ENCODE results near the gene SEC16A. TPM values are rescaled to one million over a fixed set of nuclear protein-coding genes. Genes with fewer than 3 reads are reported as not detected.

SEC16A gene
- total RNA-seq, 1 experiment from 2014 or later, result 56.4 TPM

DNA sequence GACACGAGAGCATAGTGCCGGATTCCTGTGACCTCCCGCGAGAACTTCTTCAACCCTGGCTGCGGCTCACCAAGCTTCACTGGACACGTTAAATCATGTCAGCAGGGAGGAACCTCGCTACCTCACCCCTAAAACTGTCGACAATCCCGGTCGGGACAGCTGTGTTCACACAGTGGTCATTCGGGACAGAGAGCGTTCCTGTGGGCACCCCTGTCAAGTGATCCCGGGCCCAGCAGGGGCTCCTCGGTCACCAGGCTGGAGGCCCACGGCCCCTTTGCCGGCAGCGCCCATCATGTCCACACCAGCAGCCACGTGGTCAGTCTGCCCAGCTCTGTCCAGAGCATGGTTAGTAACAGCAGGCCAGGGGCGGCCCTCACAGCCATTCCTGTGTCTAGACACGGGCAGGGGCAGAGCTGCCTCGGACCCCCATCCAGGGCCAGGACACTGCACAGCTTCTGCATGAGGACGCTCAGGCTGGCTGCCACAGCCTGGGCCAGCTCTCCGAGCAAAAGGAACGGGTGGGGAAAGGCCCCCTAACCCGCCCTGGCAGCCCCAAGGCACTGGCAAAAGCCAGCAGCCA, 46.7 kb downstream of the SEC16A start:
- H2BK5ac ChIP-seq (ENCODE audit: insufficient read length, low read length), result no peak overlapping the region
- Mint-ChIP-seq H3K27me3 (ENCODE audit: low read depth) (no peaks in the 10 kb centered on the region), H3K36me3 (ENCODE audit: insufficient read depth in 1 of 3, low read depth in 3 of 3) (peaks cover 2 to 18% (median 6%) of the 10 kb centered on the region in 3 experiments; a peak in 6 of 7 replicates), H3K9me3 (no peaks in the 10 kb centered on the region), H3K4me3 (peak overlapping the region in 1 of 2 experiments; percentile 82; a peak in 1 of 5 replicates), H3K27ac (peak overlapping the region in 1 of 3 experiments; percentile 27; a peak in 1 of 7 replicates), H3K4me1 (peaks cover 15 to 16% of the 10 kb centered on the region in 2 experiments)
- no peak overlapping the region for H3K14ac ChIP-seq (ENCODE audit: insufficient read depth, low read length)
- no peak for DNase-seq
- H2BK12ac ChIP-seq (ENCODE audit: insufficient read length, low read depth, low read length), result no peak overlapping the region
- peaks cover 5% of the 10 kb centered on the region; the same call in 1 of the 2 replicates for H3K79me2 ChIP-seq (ENCODE audit: insufficient read depth, low read length)
- H3K4ac ChIP-seq (ENCODE audit: low read depth, low read length), result no peak overlapping the region
- H3K9me3 ChIP-seq (ENCODE audit: control insufficient read depth, low read depth, low read length), result no peaks in the 10 kb centered on the region
- H2BK120ac ChIP-seq (ENCODE audit: low read depth, low read length, poor library complexity, severe bottlenecking), result no peak overlapping the region
- WGBS (ENCODE audit: extremely low coverage, insufficient read length, low lambda C conversion rate), result no CpG with 5 or more reads among the region's 25 CpGs
- no peak overlapping the region for H4K91ac ChIP-seq (ENCODE audit: insufficient read length, low read depth, low read length)
- no peak overlapping the region for H3K4me2 ChIP-seq (ENCODE audit: insufficient read depth, insufficient read length, low read length)
- H3K56ac ChIP-seq (ENCODE audit: insufficient read length, low read depth, low read length), result no peak overlapping the region
- no peak overlapping the region for H4K5ac ChIP-seq (ENCODE audit: insufficient read length, low read depth, low read length)
- no peak overlapping the region for H3K23ac ChIP-seq (ENCODE audit: insufficient read length, low read depth, low read length)
- H3K9ac ChIP-seq (ENCODE audit: extremely low read depth, insufficient read length, low read length), result no peak overlapping the region
- H3K79me1 ChIP-seq (ENCODE audit: insufficient read depth, low read depth, low read length, poor library complexity, severe bottlenecking), result peaks cover 2% of the 10 kb centered on the region
- TF ChIP-seq, protein P1, sequence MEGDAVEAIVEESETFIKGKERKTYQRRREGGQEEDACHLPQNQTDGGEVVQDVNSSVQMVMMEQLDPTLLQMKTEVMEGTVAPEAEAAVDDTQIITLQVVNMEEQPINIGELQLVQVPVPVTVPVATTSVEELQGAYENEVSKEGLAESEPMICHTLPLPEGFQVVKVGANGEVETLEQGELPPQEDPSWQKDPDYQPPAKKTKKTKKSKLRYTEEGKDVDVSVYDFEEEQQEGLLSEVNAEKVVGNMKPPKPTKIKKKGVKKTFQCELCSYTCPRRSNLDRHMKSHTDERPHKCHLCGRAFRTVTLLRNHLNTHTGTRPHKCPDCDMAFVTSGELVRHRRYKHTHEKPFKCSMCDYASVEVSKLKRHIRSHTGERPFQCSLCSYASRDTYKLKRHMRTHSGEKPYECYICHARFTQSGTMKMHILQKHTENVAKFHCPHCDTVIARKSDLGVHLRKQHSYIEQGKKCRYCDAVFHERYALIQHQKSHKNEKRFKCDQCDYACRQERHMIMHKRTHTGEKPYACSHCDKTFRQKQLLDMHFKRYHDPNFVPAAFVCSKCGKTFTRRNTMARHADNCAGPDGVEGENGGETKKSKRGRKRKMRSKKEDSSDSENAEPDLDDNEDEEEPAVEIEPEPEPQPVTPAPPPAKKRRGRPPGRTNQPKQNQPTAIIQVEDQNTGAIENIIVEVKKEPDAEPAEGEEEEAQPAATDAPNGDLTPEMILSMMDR (conservative IDR thresholded peaks at IDR 0.05), result no peak
- H3K27ac ChIP-seq (ENCODE audit: insufficient read length, low read depth, low read length), result no peak overlapping the region
- peaks cover 14% of the 10 kb centered on the region for H3K23me2 ChIP-seq (ENCODE audit: insufficient read length, low read depth, low read length, poor library complexity, severe bottlenecking)
- no peak overlapping the region for H4K8ac ChIP-seq (replicated peaks; ENCODE audit: insufficient read length, low read depth, low read length)
- no peak overlapping the region for H3K18ac ChIP-seq (ENCODE audit: insufficient read length, low read depth, low read length)
- H2AK5ac ChIP-seq (ENCODE audit: insufficient read length, low read length), result no peak overlapping the region
- no peaks in the 10 kb centered on the region for H3K4me1 ChIP-seq (ENCODE audit: insufficient read depth, low read length)
- no peak overlapping the region for H2BK20ac ChIP-seq (ENCODE audit: low read depth, low read length, poor library complexity, severe bottlenecking)
- no peak overlapping the region for H2AFZ ChIP-seq (ENCODE audit: low read length)
- H3K27me3 ChIP-seq (ENCODE audit: insufficient read depth, low read length), result no peaks in the 10 kb centered on the region
- H3T11ph ChIP-seq (ENCODE audit: low read length), result no peak overlapping the region
- H2BK15ac ChIP-seq (ENCODE audit: low read depth, low read length), result no peak overlapping the region
- H4K20me1 ChIP-seq (ENCODE audit: control insufficient read depth, insufficient read depth, insufficient read length), result no peaks in the 10 kb centered on the region
